Endothelial cell (in vitro differentiated cells): ENCODE data around the gene SETDB1. TPM values are rescaled to one million over a fixed set of nuclear protein-coding genes. Genes with fewer than 3 reads are reported as not detected.

Experiments
- DNase-seq: peaks from one replicate; pipeline ENCODE4 v3.0.0; 2021; ENCODE audit warnings: low spot score
- H3K27ac Mint-ChIP-seq: one replicate; pipeline ENCODE4 v1.8.0; 2021; ENCODE audit warnings: mixed read lengths, inconsistent platforms; ENCODE audit not compliant: unreplicated experiment
- H3K27me3 Mint-ChIP-seq: one replicate; pipeline ENCODE4 v1.8.0; 2021; ENCODE audit warnings: mild to moderate bottlenecking, moderate library complexity, mixed read lengths, inconsistent platforms; ENCODE audit not compliant: unreplicated experiment
- H3K36me3 Mint-ChIP-seq: one replicate; pipeline ENCODE4 v1.8.0; 2021; ENCODE audit warnings: mild to moderate bottlenecking, low read depth, mixed read lengths, inconsistent platforms; ENCODE audit not compliant: unreplicated experiment
- H3K4me1 Mint-ChIP-seq: one replicate; pipeline ENCODE4 v1.8.0; 2021; ENCODE audit warnings: mild to moderate bottlenecking, mixed read lengths, inconsistent platforms; ENCODE audit not compliant: unreplicated experiment
- H3K4me3 Mint-ChIP-seq: one replicate; pipeline ENCODE4 v1.8.0; 2021; ENCODE audit warnings: mild to moderate bottlenecking, mixed read lengths, inconsistent platforms; ENCODE audit not compliant: unreplicated experiment
- H3K9me3 Mint-ChIP-seq: one replicate; pipeline ENCODE4 v1.8.0; 2021; ENCODE audit warnings: mixed read lengths, inconsistent platforms; ENCODE audit not compliant: unreplicated experiment
- CTCF ChIP-seq: fragments of 200-600 bp; sonication (generic); IDR thresholded peaks from one replicate; pipeline ENCODE4 v1.5.0; 2021; ENCODE audit warnings: antibody characterized with exemption; ENCODE audit not compliant: unreplicated experiment
- total RNA-seq: library from RNA; stranded (reverse); fragmentation: NEBNext Ultra II Directional; extraction: Animal tissue kit (Norgen Biotek cat#: 25700); gene quantifications from one replicate; pipeline ENCODE4 v1.2.1, GENCODE V29; 2021; ENCODE audit not compliant: unreplicated experiment

SETDB1 gene
- total RNA-seq, 1 donor from 2014 or later: 50.6 TPM

GRCh38 chr1:150999051-150999674 is 73.0 kb downstream of the SETDB1 start:
- peaks cover 2% of the 10 kb centered on the region for H3K27me3 Mint-ChIP-seq
- no peak overlapping the region for H3K4me3 Mint-ChIP-seq
- no peak overlapping the region for H3K27ac Mint-ChIP-seq
- H3K9me3 Mint-ChIP-seq: no peaks in the 10 kb centered on the region
- peaks cover 24% of the 10 kb centered on the region for H3K4me1 Mint-ChIP-seq
- DNase-seq: no peak
- peaks cover 14% of the 10 kb centered on the region for H3K36me3 Mint-ChIP-seq
- no peak for TF ChIP-seq CTCF

- H3K9me3 Mint-ChIP-seq: no peaks in the 10 kb centered on the region
- no peak overlapping the region for H3K4me3 Mint-ChIP-seq
- H3K27me3 Mint-ChIP-seq: peaks cover 2% of the 10 kb centered on the region
- H3K36me3 Mint-ChIP-seq: peaks cover 14% of the 10 kb centered on the region
- no peak overlapping the region for H3K27ac Mint-ChIP-seq
- peaks cover 24% of the 10 kb centered on the region for H3K4me1 Mint-ChIP-seq
- no peak for TF ChIP-seq CTCF
- DNase-seq: no peak
These were observed 73.8 kb downstream of the SETDB1 start for GRCh38 chr1:150999926-151000325.

GRCh38 chr1:151000408-151000807 is 74.2 kb downstream of the SETDB1 start:
- H3K27ac Mint-ChIP-seq: peak overlapping the region; percentile 2
- peaks cover 2% of the 10 kb centered on the region for H3K27me3 Mint-ChIP-seq

GRCh38 chr1:151001602-151002001 is 75.4 kb downstream of the SETDB1 start:
- Mint-ChIP-seq H3K4me1 (peaks cover 34% of the 10 kb centered on the region), H3K9me3 (no peaks in the 10 kb centered on the region), H3K27me3 (peaks cover 3% of the 10 kb centered on the region), H3K27ac (no peak overlapping the region), H3K36me3 (peaks cover 14% of the 10 kb centered on the region), H3K4me3 (peak overlapping the region; percentile 42)
- TF ChIP-seq CTCF: no peak
- DNase-seq: no peak

More at GRCh38 chr1:151000408-151000807, 74.2 kb downstream of the SETDB1 start:
- peaks cover 27% of the 10 kb centered on the region for H3K4me1 Mint-ChIP-seq
- H3K4me3 Mint-ChIP-seq: no peak overlapping the region
- no peaks in the 10 kb centered on the region for H3K9me3 Mint-ChIP-seq
- TF ChIP-seq CTCF: no peak
- no peak for DNase-seq
- H3K36me3 Mint-ChIP-seq: peaks cover 14% of the 10 kb centered on the region

GRCh38 chr1:151002051-151002450 is 75.9 kb downstream of the SETDB1 start:
- DNase-seq: no peak
- Mint-ChIP-seq H3K36me3 (peaks cover 14% of the 10 kb centered on the region), H3K4me3 (peak overlapping the region; percentile 42), H3K4me1 (peaks cover 38% of the 10 kb centered on the region), H3K27ac (no peak overlapping the region), H3K27me3 (peaks cover 3% of the 10 kb centered on the region), H3K9me3 (no peaks in the 10 kb centered on the region)
- no peak for TF ChIP-seq CTCF
